Mesendoderm (in vitro differentiated cells): ENCODE data around the gene ANKRD34A.

ENCODE experiments used
- DNase-seq: peaks from one replicate; pipeline ENCODE4 v3.0.0; 2013
- H2AK5ac ChIP-seq: 2 replicates; pipeline ENCODE4 v1.6.1; 2013; ENCODE audit warnings: low read length, inconsistent platforms
- H2BK120ac ChIP-seq: 2 replicates; pipeline ENCODE4 v1.6.1; 2013; ENCODE audit warnings: low read depth, mild to moderate bottlenecking, low read length, moderate library complexity, mixed read lengths
- H2BK15ac ChIP-seq: replicated peaks from 2 replicates; pipeline ENCODE4 v1.6.1; 2013; ENCODE audit warnings: low read depth, mild to moderate bottlenecking, moderate library complexity
- H2BK5ac ChIP-seq: 2 replicates; pipeline ENCODE4 v1.6.1; 2013; ENCODE audit warnings: low read length, inconsistent platforms
- H3K18ac ChIP-seq: 2 replicates; pipeline ENCODE4 v1.6.1; 2013; ENCODE audit warnings: mild to moderate bottlenecking, low read length, mixed read lengths
- H3K23ac ChIP-seq: one replicate; pipeline ENCODE4 v1.6.1; 2013; ENCODE audit warnings: low read length
- H3K27ac ChIP-seq: 2 replicates; pipeline ENCODE4 v1.5.1; 2013; ENCODE audit warnings: low read depth, mild to moderate bottlenecking, inconsistent platforms, low read length, moderate library complexity
- H3K27me3 ChIP-seq: 2 replicates; pipeline ENCODE4 v1.6.1; 2013; ENCODE audit warnings: low read length, control low read depth, mild to moderate bottlenecking, inconsistent platforms; ENCODE audit not compliant: insufficient read depth, poor library complexity
- H3K36me3 ChIP-seq: 2 replicates; pipeline ENCODE4 v1.6.1; 2013; ENCODE audit warnings: low read length, inconsistent platforms; ENCODE audit not compliant: control insufficient read depth, insufficient read depth
- H3K4ac ChIP-seq: one replicate; pipeline ENCODE4 v1.6.1; 2013; ENCODE audit warnings: low read depth, mild to moderate bottlenecking, low read length, moderate library complexity
- H3K4me1 ChIP-seq: 2 replicates; pipeline ENCODE4 v1.6.1; 2013; ENCODE audit warnings: low read depth, low read length, inconsistent platforms; ENCODE audit not compliant: control insufficient read depth
- H3K4me2 ChIP-seq: 2 replicates; pipeline ENCODE4 v1.6.1; 2013; ENCODE audit warnings: low read length
- H3K4me3 ChIP-seq: 2 replicates; pipeline ENCODE4 v1.5.1; 2013; ENCODE audit warnings: mild to moderate bottlenecking, low read length
- H3K56ac ChIP-seq: one replicate; pipeline ENCODE4 v1.6.1; 2013; ENCODE audit warnings: low read length
- H3K79me1 ChIP-seq: 2 replicates; pipeline ENCODE4 v1.6.1; 2013; ENCODE audit warnings: low read length, inconsistent platforms
- H3K79me2 ChIP-seq: 2 replicates; pipeline ENCODE4 v1.6.1; 2013; ENCODE audit warnings: mild to moderate bottlenecking, low read length; ENCODE audit not compliant: control insufficient read depth, insufficient read depth
- H3K9ac ChIP-seq: 2 replicates; pipeline ENCODE4 v1.6.1; 2013; ENCODE audit warnings: low read length, inconsistent platforms
- H4K5ac ChIP-seq: one replicate; pipeline ENCODE4 v1.6.1; 2013; ENCODE audit warnings: low read length
- H4K8ac ChIP-seq: one replicate; pipeline ENCODE4 v1.6.1; 2013; ENCODE audit warnings: low read depth, mild to moderate bottlenecking, control low read depth, low read length, moderate library complexity
- WGBS: extraction: QIAGEN DNeasy Blood & Tissue Kit; methylation state at CpG from one replicate; pipeline ENCODE4 v1.1.7; 2013; ENCODE audit warnings: low lambda C conversion rate, missing lambda C conversion rate; ENCODE audit not compliant: insufficient coverage; ENCODE audit errors: extremely low coverage; 5-methylcytosine and 5-hydroxymethylcytosine counted together

The ANKRD34A gene

GRCh38 chr1:145986551-145986950 is 22.2 kb upstream of the ANKRD34A start:
- no peaks in the 10 kb centered on the region for H3K79me1 ChIP-seq
- H2BK5ac ChIP-seq, result no peak overlapping the region
- H3K4me1 ChIP-seq, result peaks cover 2% of the 10 kb centered on the region
- H3K27ac ChIP-seq, result no peak overlapping the region
- no peak for DNase-seq
- no peak overlapping the region for H4K5ac ChIP-seq
- H2BK120ac ChIP-seq, result no peak overlapping the region
- H3K36me3 ChIP-seq, result no peaks in the 10 kb centered on the region
- WGBS, result no CpG with 5 or more reads among the region's 6 CpGs
- no peak overlapping the region for H3K4me3 ChIP-seq
- no peak overlapping the region for H3K56ac ChIP-seq
- H2AK5ac ChIP-seq, result no peak overlapping the region
- no peaks in the 10 kb centered on the region for H3K27me3 ChIP-seq
- H3K23ac ChIP-seq, result no peak overlapping the region
- H3K79me2 ChIP-seq, result no peaks in the 10 kb centered on the region
- H3K4me2 ChIP-seq, result no peak overlapping the region
- no peak overlapping the region for H3K4ac ChIP-seq
- no peak overlapping the region for H2BK15ac ChIP-seq
- no peak overlapping the region for H4K8ac ChIP-seq
- no peak overlapping the region for H3K18ac ChIP-seq
- no peak overlapping the region for H3K9ac ChIP-seq

DNA sequence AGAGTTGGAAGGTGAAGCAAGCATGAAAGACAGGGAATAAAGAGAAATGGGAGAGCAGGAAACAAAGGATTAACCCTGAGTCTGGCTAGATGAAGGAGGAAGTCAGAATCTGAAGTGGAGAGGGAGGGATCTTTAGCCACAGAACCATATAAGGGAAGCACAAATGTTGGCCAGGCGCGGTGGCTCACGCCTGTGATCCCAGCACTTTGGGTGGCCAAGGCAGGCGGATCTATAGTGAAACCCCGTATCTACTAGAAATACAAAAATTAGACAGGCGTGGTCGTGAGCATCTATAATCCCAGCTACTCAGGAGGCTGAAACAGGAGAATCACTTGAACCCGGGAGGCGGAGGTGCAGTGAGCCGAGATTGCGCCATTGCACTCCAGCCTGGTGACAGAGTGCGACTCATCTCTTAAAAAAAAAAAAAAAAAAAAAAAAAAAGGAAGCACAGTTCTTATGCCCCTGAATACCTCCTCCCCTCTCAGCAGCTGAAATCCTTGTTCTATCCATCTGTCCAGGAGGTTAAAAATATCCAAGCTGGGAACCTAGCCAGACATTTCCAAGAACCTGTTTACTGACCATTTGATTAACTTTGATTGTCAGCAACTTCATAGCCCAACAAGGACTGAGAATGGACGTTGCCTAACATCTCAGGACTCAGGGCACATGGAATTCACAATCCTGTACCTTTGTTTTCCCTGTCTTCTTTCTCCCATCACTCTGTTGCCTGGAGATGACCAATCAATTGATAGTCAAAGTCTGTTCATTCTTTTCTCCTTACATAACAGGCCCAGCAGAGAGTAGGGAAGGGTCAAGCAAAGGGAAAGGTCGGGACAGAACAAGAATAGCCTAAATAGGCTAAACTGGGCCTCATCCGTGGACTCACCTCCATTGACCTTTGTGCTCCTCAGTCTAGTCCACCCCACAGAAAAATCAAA is 21.4 kb upstream of the ANKRD34A start:
- Histone ChIP-seq H3K4me3 (no peak overlapping the region), H3K36me3 (no peaks in the 10 kb centered on the region), H3K18ac (no peak overlapping the region), H2BK5ac (no peak overlapping the region), H4K8ac (no peak overlapping the region), H2AK5ac (no peak overlapping the region), H4K5ac (peak overlapping the region; percentile 24), H3K79me2 (no peaks in the 10 kb centered on the region), H3K23ac (no peak overlapping the region), H3K27me3 (no peaks in the 10 kb centered on the region), H3K9ac (no peak overlapping the region), H2BK120ac (no peak overlapping the region), H3K56ac (peak overlapping the region; percentile 73), H3K4ac (no peak overlapping the region), H2BK15ac (no peak overlapping the region), H3K4me1 (peaks cover 2% of the 10 kb centered on the region), H3K27ac (peak overlapping the region; percentile 22), H3K79me1 (no peaks in the 10 kb centered on the region), H3K4me2 (no peak overlapping the region)
- no CpG with 5 or more reads among the region's 15 CpGs for WGBS
- DNase-seq, result peak; percentile 67

GRCh38 chr1:145985129-145985501 is 20.7 kb upstream of the ANKRD34A start:
- Histone ChIP-seq H3K56ac (peak overlapping the region; percentile 73), H3K27ac (peak overlapping the region; percentile 22), H3K23ac (no peak overlapping the region), H2AK5ac (no peak overlapping the region), H3K4me2 (no peak overlapping the region), H3K79me1 (no peaks in the 10 kb centered on the region), H3K27me3 (no peaks in the 10 kb centered on the region), H4K5ac (peak overlapping the region; percentile 24), H3K9ac (no peak overlapping the region), H3K4me3 (no peak overlapping the region), H3K4me1 (peaks cover 2% of the 10 kb centered on the region), H3K18ac (peak overlapping the region; percentile 22), H3K79me2 (no peaks in the 10 kb centered on the region), H4K8ac (no peak overlapping the region), H2BK120ac (peak overlapping the region; percentile 10), H3K36me3 (no peaks in the 10 kb centered on the region), H2BK15ac (no peak overlapping the region), H2BK5ac (no peak overlapping the region), H3K4ac (no peak overlapping the region)
- no peak for DNase-seq
- no CpG with 5 or more reads among the region's 2 CpGs for WGBS

GRCh38 chr1:145983960-145984830 is 19.8 kb upstream of the ANKRD34A start:
- Histone ChIP-seq H3K79me1 (no peaks in the 10 kb centered on the region), H3K4me2 (no peak overlapping the region), H3K27ac (no peak overlapping the region), H3K4me3 (no peak overlapping the region), H3K4me1 (peaks cover 4% of the 10 kb centered on the region), H2BK120ac (no peak overlapping the region), H4K8ac (no peak overlapping the region), H4K5ac (no peak overlapping the region), H3K56ac (no peak overlapping the region), H2AK5ac (no peak overlapping the region), H3K23ac (no peak overlapping the region), H3K4ac (no peak overlapping the region), H3K27me3 (no peaks in the 10 kb centered on the region), H2BK15ac (no peak overlapping the region), H3K9ac (no peak overlapping the region), H3K79me2 (no peaks in the 10 kb centered on the region), H2BK5ac (no peak overlapping the region), H3K36me3 (no peaks in the 10 kb centered on the region), H3K18ac (peak overlapping the region; percentile 33)
- DNase-seq, result no peak
- WGBS, result no CpG with 5 or more reads among the region's 12 CpGs

DNA sequence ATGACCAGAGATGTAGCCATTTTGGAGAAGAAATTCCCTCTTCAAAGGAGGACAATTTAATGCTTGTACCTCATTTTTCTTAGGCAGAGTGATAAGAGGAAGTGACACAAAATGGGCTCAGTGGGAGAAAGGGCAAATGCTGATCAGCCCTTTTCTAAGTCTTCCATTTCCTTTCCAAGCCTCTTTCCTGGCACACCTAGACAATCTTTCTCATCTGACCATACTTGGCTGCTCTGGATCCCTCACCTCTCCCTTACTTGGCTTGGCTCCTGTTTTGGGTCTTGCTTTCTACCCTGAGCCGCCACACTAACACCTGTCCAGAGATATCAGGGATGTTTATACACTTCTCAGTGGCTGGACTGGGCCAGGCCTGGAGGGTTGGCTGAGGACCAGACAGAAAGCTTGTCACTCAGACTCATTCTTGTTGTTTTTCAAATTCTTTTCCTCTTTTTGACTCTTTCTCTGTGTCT is 18.9 kb upstream of the ANKRD34A start:
- H3K4me1 ChIP-seq, result peaks cover 13% of the 10 kb centered on the region
- no peak overlapping the region for H3K9ac ChIP-seq
- H3K18ac ChIP-seq, result no peak overlapping the region
- no peak overlapping the region for H3K4me3 ChIP-seq
- no CpG with 5 or more reads among the region's 1 CpG for WGBS
- no peak overlapping the region for H3K27ac ChIP-seq
- H3K79me1 ChIP-seq, result no peaks in the 10 kb centered on the region
- H2BK15ac ChIP-seq, result no peak overlapping the region
- H4K5ac ChIP-seq, result no peak overlapping the region
- H2BK5ac ChIP-seq, result no peak overlapping the region
- no peaks in the 10 kb centered on the region for H3K27me3 ChIP-seq
- DNase-seq, result no peak
- H2BK120ac ChIP-seq, result no peak overlapping the region
- no peak overlapping the region for H4K8ac ChIP-seq
- H3K36me3 ChIP-seq, result no peaks in the 10 kb centered on the region
- H3K4ac ChIP-seq, result no peak overlapping the region
- no peak overlapping the region for H2AK5ac ChIP-seq
- H3K23ac ChIP-seq, result no peak overlapping the region
- no peak overlapping the region for H3K4me2 ChIP-seq
- H3K79me2 ChIP-seq, result no peaks in the 10 kb centered on the region
- H3K56ac ChIP-seq, result no peak overlapping the region
